Measurements from ENCODE around the gene RNASE11.
A peak's percentile ranks its signal among the peaks of the same experiment; 100 is the strongest.

The RNASE11 gene

GRCh38 chr14:20632831-20633691, 45.3 kb upstream of the RNASE11 start (continued):
- no peak for TF ChIP-seq ZNF274 (IDR thresholded peaks at IDR 0.05; ENCODE audit: low read length)
- no peak for TF ChIP-seq ZNF274 (tag by site-specific recombination; IDR thresholded peaks at IDR 0.05; ENCODE audit: borderline replicate concordance)
- TF ChIP-seq ZNF221 (tag by site-specific recombination; IDR thresholded peaks at IDR 0.05; ENCODE audit: borderline replicate concordance) = no peak
- TF ChIP-seq ZFP41 (tag by site-specific recombination; IDR thresholded peaks at IDR 0.05; ENCODE audit: borderline replicate concordance) = no peak
- TF ChIP-seq REPIN1 (tag by site-specific recombination; IDR thresholded peaks at IDR 0.05; ENCODE audit: low read depth) = no peak
- TF ChIP-seq FEZF1 (tag by site-specific recombination; IDR thresholded peaks at IDR 0.05) = 0 out of 2 replicates have a peak, but pooled peaks have one; percentile 34
- TF ChIP-seq ZNF16 (tag by site-specific recombination; IDR thresholded peaks at IDR 0.05; ENCODE audit: low read depth) = no peak
- no peak for TF ChIP-seq MEIS1 (CRISPR knock-in tag; IDR thresholded peaks at IDR 0.05; ENCODE audit: borderline replicate concordance)
- no peak for TF ChIP-seq ZNF423 (tag by site-specific recombination; IDR thresholded peaks at IDR 0.05)
- no peak for TF ChIP-seq RBAK (tag by site-specific recombination; IDR thresholded peaks at IDR 0.05)
- no peak for TF ChIP-seq ZNF560 (tag by site-specific recombination; IDR thresholded peaks at IDR 0.05; ENCODE audit: borderline replicate concordance)
- TF ChIP-seq ZNF211 (tag by site-specific recombination; IDR thresholded peaks at IDR 0.05; ENCODE audit: low read depth) = no peak
- TF ChIP-seq ZBTB6 (tag by site-specific recombination; IDR thresholded peaks at IDR 0.05) = no peak; the same call in 1 of the 2 replicates
- no peak for TF ChIP-seq ZNF426 (tag by site-specific recombination; IDR thresholded peaks at IDR 0.05)
- TF ChIP-seq REST (tag by site-specific recombination; IDR thresholded peaks at IDR 0.05) = no peak
- TF ChIP-seq ZNF677 (tag by site-specific recombination; IDR thresholded peaks at IDR 0.05) = no peak
- no peak for TF ChIP-seq PRDM4 (tag by site-specific recombination; IDR thresholded peaks at IDR 0.05)
- no peak for TF ChIP-seq ZNF624 (tag by site-specific recombination; IDR thresholded peaks at IDR 0.05)
- peak; percentile 73 for TF ChIP-seq ZXDB (tag by site-specific recombination; IDR thresholded peaks at IDR 0.05)
- TF ChIP-seq ZNF398 (tag by site-specific recombination; IDR thresholded peaks at IDR 0.05) = no peak
- no peak for TF ChIP-seq ZFP69B (tag by site-specific recombination; IDR thresholded peaks at IDR 0.05)
- TF ChIP-seq SCRT1 (tag by site-specific recombination; IDR thresholded peaks at IDR 0.05; ENCODE audit: borderline replicate concordance) = no peak
- no peak for TF ChIP-seq ZNF623 (tag by site-specific recombination; IDR thresholded peaks at IDR 0.05)
- no peak for TF ChIP-seq ZNF354C (tag by site-specific recombination; IDR thresholded peaks at IDR 0.05; ENCODE audit: borderline replicate concordance, low read depth)
- no peak for TF ChIP-seq ZBTB7A (tag by site-specific recombination; IDR thresholded peaks at IDR 0.05; ENCODE audit: low read depth)
- TF ChIP-seq ZNF112 (tag by site-specific recombination; IDR thresholded peaks at IDR 0.05) = no peak
- no peak for TF ChIP-seq GLIS1 (tag by site-specific recombination; IDR thresholded peaks at IDR 0.05)
- no peak for TF ChIP-seq ZBTB49 (tag by site-specific recombination; IDR thresholded peaks at IDR 0.05; ENCODE audit: low read depth)
- no peak for TF ChIP-seq HOXA7 (CRISPR knock-in tag; IDR thresholded peaks at IDR 0.05; ENCODE audit: borderline replicate concordance)

Data from HEK293 (cell line).